Transverse colon (tissue), 4 donors: ENCODE results near the gene ARHGAP8. TPM values are rescaled to one million over a fixed set of nuclear protein-coding genes. Genes with fewer than 3 reads are reported as not detected.
A peak's percentile ranks its signal among the peaks of the same experiment; 100 is the strongest.

Experiments
- DNase-seq: peaks from one replicate; pipeline ENCODE4 v3.0.0-alpha.2; 2019
- H3K27ac ChIP-seq, 4 donors: fragments of 200-600 bp; sonication (generic); 2 replicates each; pipeline ENCODE4 v1.5.1; 2016 to 2018; ENCODE audit warnings: inconsistent platforms in 4 of 4
- H3K27me3 ChIP-seq: fragments of 200-600 bp; sonication (generic); 2 replicates; pipeline ENCODE4 v1.5.1; 2017; ENCODE audit warnings: inconsistent platforms
- H3K36me3 ChIP-seq, 4 donors: fragments of 200-600 bp; sonication (generic); 2 replicates each; pipeline ENCODE4 v1.5.1; 2017 to 2019; ENCODE audit warnings: inconsistent platforms in 4 of 4
- H3K4me1 ChIP-seq, 4 donors: fragments of 200-600 bp; sonication (generic); 2 replicates each; pipeline ENCODE4 v1.5.1; 2017 to 2020; ENCODE audit warnings: inconsistent platforms in 4 of 4
- H3K4me3 ChIP-seq, 4 donors: fragments of 200-600 bp; sonication (generic); 1 replicate in 1 of 4; 2 replicates in 3 of 4; pipeline versions ENCODE4 v1.5.1 to v1.6.1; 2017 to 2019; ENCODE audit warnings: inconsistent platforms in 4 of 4
- H3K9me3 ChIP-seq, 2 donors: fragments of 200-600 bp; sonication (generic); 2 replicates each; pipeline ENCODE4 v1.5.1; 2017 to 2019; ENCODE audit warnings: inconsistent platforms in 2 of 2
- EP300 ChIP-seq: sonication (generic); formaldehyde crosslinking; IDR thresholded peaks from one replicate; pipeline ENCODE4 v1.6.1; 2017; ENCODE audit warnings: antibody characterized with exemption, low read depth
- POLR2A ChIP-seq: fragments of 450-650 bp; IDR thresholded peaks from one replicate; pipeline ENCODE4 v1.6.1; 2016; ENCODE audit warnings: antibody characterized with exemption, mild to moderate bottlenecking, moderate library complexity
- POLR2AphosphoS5 ChIP-seq, 3 donors: sonication (generic); formaldehyde crosslinking; IDR thresholded peaks; one replicate each; pipeline ENCODE4 v1.6.1; 2016; ENCODE audit warnings: antibody characterized with exemption in 3 of 3
- WGBS, 2 donors: methylation state at CpG; one replicate each; pipeline ENCODE4 v1.1.5; 2018; ENCODE audit warnings: low coverage in 1 of 2; 5-methylcytosine and 5-hydroxymethylcytosine counted together
- in situ Hi-C, 4 donors: fragments of 200-750 bp; cut with MboI; loops; one replicate each; pipeline versions ENCODE4 v1.15.0 to v1.15.1; 2017; ENCODE audit warnings: low sequenced_read_pairs in 3 of 4, low pct_ligation_motif_present in 1 of 4, low pct_unique_long_range_greater_than_20kb in 1 of 4
- intact Hi-C: fragments of 100-400 bp; cut with DNase I; formaldehyde crosslinking; loops from one replicate; pipeline ENCODE4 v1.15.1; 2023; ENCODE audit warnings: low total_unique reads
- total RNA-seq, 4 donors: library from RNA; depleted of rRNA; stranded (reverse); fragments of >200 nt; gene quantifications; one replicate each; pipeline ENCODE4 v1.1.0, GENCODE V29; 2016
- TF ChIP-seq, protein P1 (sequence below), 5 experiments: fragments of 200-600 bp in 3 of 5; fragments of 450-650 bp in 2 of 5; sonication (generic) in 3 of 5; IDR thresholded peaks; 1 replicate in 2 of 5; 2 replicates in 3 of 5; pipeline ENCODE4 v1.5.1; 2016 to 2017; ENCODE audit warnings: antibody characterized with exemption in 5 of 5, inconsistent platforms in 3 of 5, mild to moderate bottlenecking in 2 of 5, moderate library complexity in 1 of 5

Gene ARHGAP8
- total RNA-seq, 4 donors from 2014 or later: 28.6 to 51.5 (median 31.5) TPM

DNA sequence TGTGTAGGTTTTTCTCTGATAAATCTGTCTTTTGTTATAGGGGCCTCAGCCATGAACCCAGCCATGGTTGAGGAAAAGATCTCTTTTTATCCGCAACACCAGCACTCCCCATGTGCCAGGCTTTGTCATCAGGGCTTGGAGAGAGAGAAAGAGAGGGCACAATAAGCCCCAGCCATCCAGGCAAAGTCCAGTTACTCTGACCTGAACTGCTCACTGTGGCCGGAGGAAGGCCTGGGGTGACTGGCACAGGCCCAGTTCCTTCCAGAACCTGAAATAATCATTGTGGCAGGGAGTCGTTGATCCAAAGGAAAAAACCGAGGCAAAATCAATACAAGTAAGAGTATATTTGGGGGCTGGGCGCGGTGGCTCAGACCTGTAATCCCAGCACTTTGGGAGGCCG lies 3.9 kb upstream of the ARHGAP8 start:
- TF ChIP-seq, protein P1, sequence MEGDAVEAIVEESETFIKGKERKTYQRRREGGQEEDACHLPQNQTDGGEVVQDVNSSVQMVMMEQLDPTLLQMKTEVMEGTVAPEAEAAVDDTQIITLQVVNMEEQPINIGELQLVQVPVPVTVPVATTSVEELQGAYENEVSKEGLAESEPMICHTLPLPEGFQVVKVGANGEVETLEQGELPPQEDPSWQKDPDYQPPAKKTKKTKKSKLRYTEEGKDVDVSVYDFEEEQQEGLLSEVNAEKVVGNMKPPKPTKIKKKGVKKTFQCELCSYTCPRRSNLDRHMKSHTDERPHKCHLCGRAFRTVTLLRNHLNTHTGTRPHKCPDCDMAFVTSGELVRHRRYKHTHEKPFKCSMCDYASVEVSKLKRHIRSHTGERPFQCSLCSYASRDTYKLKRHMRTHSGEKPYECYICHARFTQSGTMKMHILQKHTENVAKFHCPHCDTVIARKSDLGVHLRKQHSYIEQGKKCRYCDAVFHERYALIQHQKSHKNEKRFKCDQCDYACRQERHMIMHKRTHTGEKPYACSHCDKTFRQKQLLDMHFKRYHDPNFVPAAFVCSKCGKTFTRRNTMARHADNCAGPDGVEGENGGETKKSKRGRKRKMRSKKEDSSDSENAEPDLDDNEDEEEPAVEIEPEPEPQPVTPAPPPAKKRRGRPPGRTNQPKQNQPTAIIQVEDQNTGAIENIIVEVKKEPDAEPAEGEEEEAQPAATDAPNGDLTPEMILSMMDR (IDR thresholded peaks at IDR 0.05): no peak
- TF ChIP-seq EP300 (no peak), POLR2A (no peak), POLR2AphosphoS5 (IDR thresholded peaks at IDR 0.05) (no peak)
- Histone ChIP-seq H3K36me3 (no peaks in the 10 kb centered on the region), H3K9me3 (no peaks in the 10 kb centered on the region), H3K4me1 (peaks cover 0 to 55% (median 24%) of the 10 kb centered on the region in 4 donors), H3K27ac (peak overlapping the region in 2 of 4 donors; percentile 77 to 79), H3K4me3 (no peak overlapping the region), H3K27me3 (peaks cover 37% of the 10 kb centered on the region)
- no peak for DNase-seq
- intact Hi-C loops (no loop called here), in situ Hi-C loops (no loop called here)
- 82% methylated on average over 7 of the region's 7 CpGs; no CpG with 5 or more reads in 1 of the 2 donors for WGBS, 2 donors

DNA sequence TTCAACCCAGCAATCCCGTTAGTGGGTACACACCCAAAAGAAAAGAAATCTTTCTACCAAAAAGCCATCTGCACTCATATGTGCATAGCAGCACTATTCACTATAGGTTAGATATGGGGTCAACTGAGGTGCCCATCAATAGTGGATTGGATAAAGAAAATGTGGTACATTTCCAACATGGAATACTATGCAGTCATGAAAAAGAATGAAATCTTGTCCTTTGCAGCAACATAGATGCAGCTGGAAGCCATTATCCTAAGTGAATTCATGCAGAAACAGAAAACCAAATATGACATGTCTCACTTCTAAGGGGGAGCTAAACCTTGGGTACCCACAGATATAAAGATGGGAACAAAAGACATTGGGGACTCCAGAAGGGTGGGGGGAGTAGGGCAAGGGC lies 1.9 kb upstream of the ARHGAP8 start:
- H3K27ac ChIP-seq: no peak overlapping the region
- in situ Hi-C loops: no loop called here
- DNase-seq: no peak
- H3K27me3 ChIP-seq: peaks cover 52% of the 10 kb centered on the region
- intact Hi-C loops: no loop called here
- no peaks in the 10 kb centered on the region for H3K9me3 ChIP-seq
- no peak for TF ChIP-seq POLR2A
- TF ChIP-seq, protein P1 (IDR thresholded peaks at IDR 0.05): no peak
- no peak for TF ChIP-seq EP300
- no peak for TF ChIP-seq POLR2AphosphoS5 (IDR thresholded peaks at IDR 0.05)
- no peaks in the 10 kb centered on the region for H3K36me3 ChIP-seq
- peaks cover 0 to 68% (median 33%) of the 10 kb centered on the region in 4 donors for H3K4me1 ChIP-seq
- H3K4me3 ChIP-seq: no peak overlapping the region
- 59 to 88% methylated on average over 1 of the region's 1 CpG for WGBS, 2 donors

DNA sequence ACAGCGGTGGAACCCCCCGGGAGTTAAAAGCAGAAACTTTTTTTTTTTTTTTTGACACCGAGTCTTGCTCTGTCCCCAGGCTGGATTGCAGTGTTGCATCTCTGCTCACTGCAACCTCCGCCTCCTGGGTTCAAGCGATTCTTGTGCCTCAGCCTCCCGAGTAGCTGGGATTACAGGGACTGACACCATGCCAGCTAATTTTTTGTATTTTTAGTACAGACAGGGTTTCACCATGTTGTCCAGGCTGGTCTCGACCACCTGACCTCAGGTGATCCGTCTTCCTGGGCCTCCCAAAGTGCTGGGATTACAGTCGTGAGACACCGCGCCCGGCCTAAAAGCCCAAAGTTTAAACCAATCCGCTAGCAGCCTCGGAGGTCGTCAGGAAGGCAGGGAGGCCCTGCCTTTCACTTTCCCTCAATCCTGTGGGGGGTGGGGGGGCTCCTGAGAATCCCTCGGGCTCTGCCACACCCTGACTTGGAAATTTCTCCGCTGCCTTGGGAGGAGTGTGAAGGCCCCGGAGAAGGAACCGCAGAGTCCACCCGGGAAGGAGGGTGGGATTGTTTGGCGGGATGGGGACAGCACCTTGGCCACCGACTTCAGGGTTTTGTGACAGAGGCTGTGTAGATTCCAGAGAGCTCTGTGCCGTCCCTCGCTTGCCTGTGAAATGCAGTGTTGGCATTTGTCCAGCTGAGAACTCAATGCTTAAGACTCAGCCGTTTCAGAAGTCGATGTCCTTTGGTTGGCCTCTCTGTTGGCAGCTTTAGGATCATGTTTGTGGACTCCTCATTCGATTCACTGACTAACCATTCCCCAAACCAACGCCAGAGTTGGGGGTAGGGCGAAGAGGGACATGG lies 1.0 kb downstream of the ARHGAP8 start:
- Histone ChIP-seq H3K9me3 (no peaks in the 10 kb centered on the region), H3K4me1 (peaks cover 0 to 60% (median 31%) of the 10 kb centered on the region in 4 donors), H3K27me3 (peaks cover 55% of the 10 kb centered on the region), H3K36me3 (no peaks in the 10 kb centered on the region), H3K27ac (peak overlapping the region; percentile 72 to 90 (median 84)), H3K4me3 (peak overlapping the region; percentile 15 to 62 (median 58))
- 19% methylated on average over 29 of the region's 29 CpGs; no CpG with 5 or more reads in 1 of the 2 donors for WGBS, 2 donors
- no peak for TF ChIP-seq POLR2AphosphoS5 (IDR thresholded peaks at IDR 0.05)
- TF ChIP-seq, protein P1 (IDR thresholded peaks at IDR 0.05): no peak
- no peak for TF ChIP-seq EP300
- TF ChIP-seq POLR2A: no peak
- DNase-seq: no peak
- in situ Hi-C loops (no loop called here), intact Hi-C loops (no loop called here)

DNA sequence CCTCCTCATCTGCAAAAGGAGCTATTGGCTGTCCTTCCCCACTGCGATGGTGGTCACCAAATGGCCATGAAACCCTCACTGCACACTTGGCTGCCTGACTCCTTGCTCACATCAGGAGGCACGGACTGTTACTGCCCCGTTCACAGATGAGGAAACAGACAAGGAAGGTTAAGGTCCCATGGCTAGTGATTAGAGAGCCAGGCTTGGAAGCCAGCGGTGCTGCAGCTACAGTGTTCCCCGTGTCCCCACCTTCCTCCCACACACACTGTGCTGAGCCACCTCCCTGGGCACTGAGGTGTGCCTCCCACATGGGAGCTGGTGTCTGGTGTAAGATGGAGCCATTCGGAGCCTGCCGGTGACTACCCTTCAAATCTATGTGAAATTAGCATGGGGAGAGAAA lies 2.6 kb downstream of the ARHGAP8 start:
- peak; percentile 12 for TF ChIP-seq POLR2A
- no peak for TF ChIP-seq POLR2AphosphoS5 (IDR thresholded peaks at IDR 0.05)
- TF ChIP-seq EP300: no peak
- TF ChIP-seq, protein P1 (IDR thresholded peaks at IDR 0.05): no peak
- H3K36me3 ChIP-seq: no peaks in the 10 kb centered on the region
- 45% methylated on average over 7 of the region's 7 CpGs; no CpG with 5 or more reads in 1 of the 2 donors for WGBS, 2 donors
- in situ Hi-C loops: no loop called here
- H3K27ac ChIP-seq: peak overlapping the region; percentile 74 to 90 (median 84)
- no peak overlapping the region for H3K4me3 ChIP-seq
- intact Hi-C loops: no loop called here
- H3K27me3 ChIP-seq: peaks cover 49% of the 10 kb centered on the region
- H3K4me1 ChIP-seq: peaks cover 0 to 66% (median 42%) of the 10 kb centered on the region in 4 donors
- no peak for DNase-seq
- H3K9me3 ChIP-seq: no peaks in the 10 kb centered on the region
